NOMO-1 treated with DMSO at 0.1 percent for 48 hours (cell line): ENCODE results near the gene MMP2.

Experiments
- DNase-seq: peaks from one replicate; lab custom pipeline; 2025; ENCODE audit not compliant: unreplicated experiment; lab: John Stamatoyannopoulos, UW

MMP2 gene

DNA sequence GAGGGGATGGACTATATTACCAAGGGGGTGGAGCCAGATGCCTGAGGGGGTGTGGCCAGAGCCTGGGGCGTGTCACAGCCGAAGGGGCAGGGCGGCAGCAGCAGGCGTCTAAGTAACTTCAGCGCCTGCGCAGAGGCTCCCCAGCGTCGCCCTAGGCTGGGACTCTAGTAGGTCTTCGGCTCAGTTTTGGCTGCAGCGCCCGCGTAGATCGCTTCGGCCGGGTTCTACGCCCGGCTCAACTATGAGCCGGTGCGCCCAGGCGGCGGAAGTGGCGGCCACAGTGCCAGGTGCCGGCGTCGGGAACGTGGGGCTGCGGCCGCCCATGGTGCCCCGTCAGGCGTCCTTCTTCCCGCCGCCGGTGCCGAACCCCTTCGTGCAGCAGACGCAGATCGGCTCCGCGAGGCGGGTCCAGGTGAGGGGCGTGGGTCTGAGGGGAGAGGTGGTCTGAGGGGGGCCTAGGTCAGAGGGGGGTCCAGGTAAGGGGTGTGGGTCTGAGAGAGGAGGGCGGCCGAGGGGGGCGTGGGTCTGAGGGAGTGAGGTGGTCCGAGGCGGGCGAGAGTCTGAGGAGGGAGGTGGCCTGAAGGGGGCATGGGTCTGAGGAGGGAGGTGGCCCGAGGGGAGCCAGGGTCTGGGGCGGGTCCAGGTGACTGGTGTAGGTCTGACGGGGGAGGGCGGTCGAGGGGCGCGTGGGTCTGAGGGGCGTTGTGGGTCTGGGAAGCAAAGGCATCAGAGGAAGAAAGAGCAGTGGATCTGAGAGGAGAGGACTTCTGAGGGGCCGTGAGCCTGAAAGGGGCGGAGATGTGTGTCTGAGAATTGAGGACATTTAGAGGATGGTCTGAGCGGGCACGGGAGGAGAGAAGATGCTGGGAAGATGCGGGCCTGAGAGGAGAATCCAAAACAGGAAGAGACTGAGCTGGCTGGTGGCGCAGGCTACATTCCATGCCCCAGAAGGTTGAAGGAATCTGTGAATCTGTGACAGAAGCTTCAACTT, 30.2 kb downstream of the MMP2 start, which contains the start of gene LPCAT2:
Gene LPCAT2 (plus strand): TSS at position 132 of the 991 bp plus-strand sequence. CDS start 110 bp downstream, at position 242.
- peak; percentile 85 for DNase-seq

DNA sequence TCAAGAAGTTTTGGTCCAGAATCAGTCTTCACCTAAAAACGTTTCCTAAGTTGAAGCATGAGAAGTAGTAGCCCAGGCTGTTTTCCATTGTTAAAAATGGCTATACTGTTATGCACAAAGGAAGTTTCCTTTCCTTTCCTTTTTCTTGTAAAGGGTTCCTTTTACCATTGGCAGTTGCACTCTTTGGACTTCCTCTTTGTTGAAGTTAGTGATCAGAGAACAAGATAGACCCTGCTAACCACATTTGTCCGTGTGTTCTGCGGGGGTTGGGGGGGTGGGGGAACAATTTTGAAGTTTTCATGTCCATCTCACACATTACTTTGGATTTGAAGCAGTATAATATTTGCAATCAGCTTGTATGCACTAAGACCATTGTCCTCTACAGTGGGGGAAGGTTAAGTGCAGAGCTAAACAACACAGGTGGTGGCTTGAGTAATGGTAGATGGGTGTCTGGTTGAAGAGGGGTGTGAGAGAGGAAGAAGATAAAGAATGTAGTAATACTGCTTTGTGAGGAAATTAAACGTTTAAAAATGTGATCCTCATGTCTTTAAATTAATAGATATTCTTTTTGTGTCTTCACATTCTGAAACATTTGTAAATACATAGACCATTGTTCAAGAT, 31.3 kb downstream of the MMP2 start:
- peak; percentile 75 for DNase-seq

DNA sequence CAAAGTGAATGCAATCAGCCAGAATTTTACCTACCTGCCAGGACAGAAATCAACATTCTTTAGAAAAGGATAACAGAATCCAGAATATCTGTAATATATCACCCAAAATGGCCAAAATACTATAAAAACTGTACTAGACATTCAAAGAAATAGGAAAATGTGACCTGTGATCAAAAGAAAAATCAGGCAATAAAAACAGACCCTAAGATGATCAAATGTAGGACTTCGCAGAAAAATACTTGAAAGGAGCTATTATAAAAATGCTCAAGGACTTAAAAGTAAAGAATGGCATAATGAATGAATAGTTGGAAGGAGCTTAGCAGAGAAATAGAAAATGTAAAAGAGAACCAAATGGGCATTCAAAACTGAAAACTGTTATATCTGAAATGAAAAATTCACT, 33.9 kb downstream of the MMP2 start:
- DNase-seq = no peak

DNA sequence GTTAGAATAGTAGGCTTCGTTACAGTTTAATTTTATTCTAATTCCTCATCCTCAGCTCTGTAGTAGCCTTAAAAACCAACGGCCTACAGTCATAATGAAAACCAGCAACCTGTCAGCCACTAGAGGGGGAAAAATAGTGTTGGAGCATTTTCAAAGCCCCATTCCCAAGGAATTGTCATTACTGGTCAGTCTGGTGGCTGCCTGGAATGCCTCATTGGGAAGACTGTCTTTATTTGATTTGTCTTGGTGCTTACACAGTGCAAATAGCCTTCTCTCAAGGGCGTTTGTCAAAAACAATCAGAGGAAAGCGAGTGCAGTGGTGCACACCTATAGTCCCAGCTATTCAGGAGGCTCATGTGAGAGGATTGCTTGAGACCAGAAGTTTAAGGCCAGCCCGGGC, 34.6 kb downstream of the MMP2 start:
- DNase-seq = no peak

DNA sequence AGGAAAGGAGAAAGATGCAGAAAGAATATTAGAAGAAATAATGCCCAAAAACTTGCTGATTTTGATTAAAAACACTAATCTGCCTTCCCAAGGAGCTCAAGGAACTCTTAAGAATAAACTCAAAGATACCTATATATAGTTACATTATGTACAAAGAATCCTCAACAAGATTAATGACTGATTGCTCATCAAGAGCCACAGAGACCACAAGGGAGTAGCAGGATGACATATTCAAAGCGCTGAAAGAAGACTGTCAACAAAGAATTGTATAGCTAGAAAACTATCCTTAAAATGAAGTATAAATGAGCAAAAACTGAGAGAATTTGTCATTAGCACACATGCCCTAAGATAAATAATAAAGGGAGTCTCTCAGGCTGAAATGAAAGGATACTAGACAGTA, 36.1 kb downstream of the MMP2 start:
- DNase-seq = peak; percentile 6

DNA sequence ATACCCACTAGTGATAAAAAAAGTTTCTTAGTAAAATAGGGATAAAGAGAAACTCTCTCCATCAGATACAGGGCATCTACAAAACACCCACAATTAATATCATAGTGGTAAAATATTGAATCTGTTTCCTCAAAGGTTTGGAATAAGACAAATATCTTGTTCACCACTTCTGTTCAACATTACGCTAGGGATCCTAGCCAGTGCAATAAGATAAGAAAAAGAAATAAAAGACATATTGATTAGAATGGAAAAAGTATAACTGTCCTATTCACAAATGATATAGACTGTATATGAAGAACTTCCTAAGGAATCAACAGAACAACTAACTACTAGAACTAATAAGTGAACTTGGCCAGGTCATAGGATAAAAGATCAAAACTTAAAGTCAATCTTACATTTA, 42.8 kb downstream of the MMP2 start:
- DNase-seq = no peak

DNA sequence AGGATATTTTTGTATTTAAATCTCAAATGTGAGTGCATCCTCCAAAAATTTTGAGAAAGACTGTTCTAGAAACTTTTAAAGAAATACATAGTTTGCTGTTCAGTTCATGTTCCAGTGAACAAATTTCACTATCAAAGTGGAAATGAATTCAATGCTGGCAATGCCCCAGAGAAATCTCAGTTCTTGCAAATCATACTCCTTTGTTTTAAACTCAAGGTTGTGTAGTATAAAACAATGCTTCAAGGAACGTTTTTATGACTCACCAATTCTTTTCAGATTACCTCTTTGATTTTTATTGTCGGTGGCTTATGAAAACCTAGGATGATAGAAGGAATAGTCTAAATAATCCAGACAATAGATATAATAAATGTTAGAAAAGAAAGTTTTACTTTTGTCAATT, 47.4 kb downstream of the MMP2 start:
- no peak for DNase-seq

DNA sequence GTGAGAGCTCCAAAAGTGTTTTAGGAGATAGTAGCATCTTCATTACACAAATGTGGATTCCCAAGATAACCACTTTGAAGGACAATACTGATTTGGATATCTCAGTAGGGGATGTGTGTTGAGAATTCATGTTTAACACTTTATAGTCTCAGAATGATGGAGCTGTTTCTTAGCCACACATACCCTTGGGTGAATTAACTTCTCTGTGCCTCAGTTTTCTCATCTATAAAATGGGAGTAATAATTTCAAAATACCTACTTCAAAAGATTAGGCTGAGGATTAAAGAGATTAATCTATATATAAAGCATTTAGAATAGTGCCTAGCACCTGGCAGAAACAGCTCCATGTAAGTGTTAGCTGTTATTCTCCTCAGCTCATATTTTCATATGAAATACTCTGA, 48.9 kb downstream of the MMP2 start:
- no peak for DNase-seq

DNA sequence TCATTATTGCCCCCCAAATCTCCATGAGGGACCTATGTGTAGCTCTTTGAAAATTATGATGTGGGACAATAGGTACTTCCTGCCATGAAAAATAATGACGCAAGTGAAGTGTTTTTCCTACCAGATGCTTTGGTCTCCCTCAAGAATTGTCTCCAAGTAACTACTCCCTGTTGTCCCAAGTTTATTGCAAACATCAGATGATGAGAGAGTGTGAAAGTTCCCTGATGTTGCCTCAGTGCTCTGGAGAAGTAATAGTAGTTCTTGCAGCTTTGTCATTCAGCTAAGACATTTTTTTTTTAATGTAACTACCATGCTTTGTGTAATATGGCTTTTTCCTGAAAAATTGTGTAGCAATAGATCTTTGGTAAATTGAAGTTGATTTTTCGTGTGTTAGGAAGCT, 50.0 kb downstream of the MMP2 start:
- DNase-seq = no peak

DNA sequence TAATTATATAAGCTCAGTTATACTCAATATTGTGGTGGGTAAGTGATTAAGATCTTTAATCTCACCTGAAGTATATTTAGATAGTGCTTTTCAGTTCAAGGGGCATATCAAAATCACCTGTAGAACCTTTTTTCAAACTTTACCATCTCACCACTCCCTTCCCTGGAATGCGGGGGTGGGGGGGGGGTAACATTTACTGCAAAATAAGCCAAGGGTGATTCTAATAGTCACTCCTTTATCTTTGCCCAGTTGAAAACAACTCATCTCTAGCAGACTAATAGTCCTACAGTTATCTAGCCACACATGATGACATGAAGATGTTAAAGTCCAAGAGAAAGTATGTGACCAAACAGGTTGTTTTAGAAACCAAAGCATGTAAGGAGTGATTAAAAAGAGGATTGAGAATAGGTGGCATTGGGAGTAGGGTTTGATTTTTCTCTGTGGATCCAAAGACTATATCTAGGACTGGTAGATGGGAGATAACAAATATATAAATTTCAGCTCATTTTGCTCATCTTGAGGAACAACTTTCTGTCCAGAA, 51.4 kb downstream of the MMP2 start:
- DNase-seq = no peak

DNA sequence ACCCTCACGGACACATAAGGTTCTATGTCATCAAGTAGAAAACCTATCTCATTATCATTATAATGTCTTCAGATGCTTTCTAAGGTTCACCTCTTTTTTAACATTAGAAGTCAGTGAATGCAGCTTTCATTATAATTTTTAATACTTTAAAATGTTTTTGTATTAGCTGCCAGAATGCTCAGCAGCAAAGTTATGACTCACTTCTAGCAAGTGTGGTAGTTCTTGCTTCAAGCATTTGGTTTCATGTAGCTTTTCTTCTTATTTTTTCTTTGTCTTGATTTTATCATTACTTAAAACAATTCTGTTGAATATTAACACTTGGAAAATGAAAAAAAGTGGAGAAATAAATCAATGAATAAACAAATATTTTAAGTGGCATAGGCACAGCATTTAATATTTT, 53.2 kb downstream of the MMP2 start:
- DNase-seq = no peak

DNA sequence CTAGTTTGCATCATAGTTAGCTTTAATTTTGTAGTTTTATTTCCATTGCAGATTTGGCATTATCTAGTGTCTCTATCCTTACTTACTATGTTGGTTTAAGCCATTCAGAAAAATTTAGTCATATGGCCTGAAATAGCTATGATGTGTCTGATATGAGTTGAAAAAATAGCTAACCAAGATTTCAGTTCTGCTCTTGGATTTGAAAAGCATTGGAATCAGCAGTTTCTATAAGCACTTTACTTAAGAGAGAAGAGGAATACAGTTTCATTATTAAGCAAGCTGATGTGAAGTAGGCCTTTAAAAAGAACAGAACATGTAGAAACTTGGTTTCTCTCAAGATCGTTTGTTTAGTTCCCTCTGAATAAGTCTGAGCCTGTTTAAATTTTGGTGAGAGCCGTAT, 55.8 kb downstream of the MMP2 start:
- no peak for DNase-seq

DNA sequence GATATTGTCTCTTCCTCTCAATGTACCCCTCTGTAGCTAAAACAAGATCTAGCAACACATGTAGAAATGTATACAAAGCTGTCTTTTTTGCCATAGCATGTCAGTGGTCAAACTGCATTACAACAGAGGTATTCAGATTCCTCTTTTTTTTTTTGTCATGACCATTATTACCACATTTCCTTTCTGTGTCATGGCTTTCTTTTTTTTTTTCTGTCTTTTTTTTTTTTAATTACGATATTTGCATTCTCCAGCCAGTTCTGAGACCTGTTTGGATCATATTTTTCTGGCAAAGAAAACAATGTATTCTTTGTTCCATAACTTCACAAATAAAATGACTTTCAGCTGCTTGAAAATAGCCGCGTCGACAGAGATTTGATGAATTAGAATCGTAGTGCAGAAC, 60.1 kb downstream of the MMP2 start:
- DNase-seq = peak; percentile 83

DNA sequence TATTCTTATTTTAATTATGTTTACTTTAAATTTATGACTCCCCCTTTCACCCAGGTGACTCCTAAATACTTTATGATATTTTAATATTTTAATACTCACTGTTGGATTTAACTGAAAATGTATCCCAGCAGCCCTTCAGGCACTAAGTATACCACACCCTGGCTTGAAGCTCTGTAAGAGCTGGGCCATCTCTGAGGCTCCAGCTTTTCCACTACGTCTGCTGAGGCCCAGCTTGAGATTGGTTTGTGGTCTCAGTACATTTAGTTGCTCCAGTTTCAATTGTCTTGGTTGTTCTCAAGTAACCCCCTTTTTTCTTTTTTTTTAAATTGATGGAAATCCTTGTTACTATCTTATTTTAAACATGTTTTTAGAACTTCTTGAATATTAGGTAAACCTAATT, 60.5 kb downstream of the MMP2 start:
- DNase-seq = no peak

DNA sequence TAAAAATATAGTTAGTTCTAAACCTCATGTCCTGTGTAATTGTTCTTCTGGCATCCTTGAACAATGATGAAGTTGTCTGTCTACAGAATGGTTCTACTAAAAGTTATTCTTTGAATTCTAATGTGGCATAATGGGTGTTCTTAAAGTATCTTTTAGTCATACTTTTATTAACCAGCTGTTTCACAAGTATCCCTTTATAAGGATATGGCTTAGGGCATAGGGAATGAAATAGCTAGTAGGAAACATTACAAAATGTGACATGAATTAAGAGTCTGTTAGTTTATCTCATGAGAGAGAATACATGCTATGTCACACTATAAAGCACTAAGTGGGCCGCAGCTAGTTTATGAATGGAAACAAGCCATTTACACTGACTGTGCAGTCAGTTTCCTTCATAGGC, 61.2 kb downstream of the MMP2 start:
- DNase-seq = no peak

DNA sequence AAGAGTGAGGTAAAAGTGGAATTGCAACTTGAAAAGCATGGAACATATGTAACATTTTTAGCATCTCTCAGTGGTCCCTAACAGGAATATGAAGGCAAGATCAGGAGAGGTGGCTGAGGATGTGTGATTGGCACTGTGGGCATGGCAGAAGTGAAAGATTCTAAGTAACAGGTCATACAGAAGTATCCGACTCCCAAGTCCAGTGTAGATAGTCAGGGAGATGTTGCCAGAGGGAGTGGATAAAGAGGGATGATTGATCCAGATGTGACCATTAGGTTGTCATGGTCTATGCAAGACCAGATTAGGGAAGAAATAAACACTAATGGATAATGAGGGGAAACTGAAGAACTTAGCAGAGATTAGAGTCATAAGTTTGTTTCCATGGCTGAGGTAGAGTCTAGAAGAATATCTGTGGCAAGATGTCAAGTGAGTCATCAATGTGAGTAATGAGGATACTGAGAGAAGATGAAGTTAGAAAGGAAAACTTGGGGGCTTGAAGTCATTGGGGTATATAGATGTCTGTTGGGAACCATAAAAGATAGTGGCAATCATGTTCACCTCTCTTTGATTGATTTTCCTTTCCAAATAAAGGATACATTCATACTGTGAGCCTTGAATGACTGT, 63.6 kb downstream of the MMP2 start:
- DNase-seq = peak; percentile 5

DNA sequence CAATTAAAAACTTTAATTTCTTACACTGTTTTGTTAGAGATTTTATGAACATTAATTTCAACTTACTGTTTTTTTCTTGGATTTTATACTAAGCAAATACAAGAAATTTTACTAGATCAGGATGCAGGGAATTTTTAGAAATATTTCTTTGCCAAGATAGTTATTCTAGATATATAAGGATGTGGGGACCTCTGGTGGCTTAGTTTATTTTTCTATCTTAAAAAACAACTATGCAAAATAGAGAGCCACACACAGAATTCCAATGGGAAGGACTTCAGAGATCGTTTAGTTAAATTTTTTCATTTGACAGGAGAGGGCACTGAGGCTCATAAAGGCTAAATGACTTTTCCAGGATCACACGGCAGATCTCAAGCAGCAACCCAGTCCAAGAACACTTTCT, 64.5 kb downstream of the MMP2 start:
- no peak for DNase-seq

DNA sequence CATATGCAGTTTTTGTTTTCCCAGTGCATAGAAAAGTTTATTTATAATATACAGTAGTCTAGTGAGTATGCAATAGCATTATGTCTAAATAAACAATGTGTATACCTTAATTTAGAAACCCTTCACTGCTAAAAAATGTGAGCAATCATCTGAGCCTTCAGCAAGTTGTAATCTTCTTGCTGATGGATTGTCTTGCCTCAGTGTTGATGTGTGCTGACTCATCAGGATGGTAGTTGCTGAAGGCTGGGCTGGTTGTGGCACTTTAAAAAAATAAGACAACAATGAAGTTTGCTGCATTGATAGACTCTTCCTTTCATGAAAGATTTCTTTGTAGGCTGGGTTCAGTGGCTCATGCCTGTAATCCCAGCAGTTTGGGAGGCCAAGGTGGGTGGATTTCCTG, 73.6 kb downstream of the MMP2 start:
- DNase-seq = no peak

DNA sequence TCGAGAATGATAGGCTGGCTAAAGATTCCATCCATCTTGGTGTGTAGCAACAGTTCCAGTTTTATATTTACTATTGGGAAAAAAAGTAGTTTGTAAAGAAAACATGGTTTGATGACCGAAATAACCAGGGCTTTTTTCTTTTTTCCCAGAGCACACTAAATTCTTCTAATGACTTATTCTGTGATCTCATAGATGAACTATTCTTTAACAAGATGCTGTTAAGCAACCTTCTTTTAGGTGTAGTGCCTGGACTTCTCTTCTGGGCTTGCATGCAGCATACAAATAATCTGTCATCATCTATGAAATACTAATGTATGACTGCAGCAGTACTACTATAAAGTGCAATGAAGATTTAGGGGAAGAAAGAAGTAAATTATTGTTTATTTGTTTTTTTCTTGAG, 76.4 kb downstream of the MMP2 start:
- DNase-seq = no peak
